Adipocyte (in vitro differentiated cells): Measurements from ENCODE around the gene DYRK1A.
A peak's percentile ranks its signal among the peaks of the same experiment; 100 is the strongest.

Source experiments
- DNase-seq: peaks from one replicate; pipeline ENCODE4 v3.0.0-alpha.2; 2015; ENCODE audit warnings: low read depth
- H3K27me3 ChIP-seq: replicated peaks from 2 replicates; pipeline ENCODE4 v1.7.0; 2013; ENCODE audit warnings: mild to moderate bottlenecking, low read length, moderate library complexity; ENCODE audit not compliant: control insufficient read depth, insufficient read depth
- H3K36me3 ChIP-seq: 2 replicates; pipeline ENCODE4 v1.7.0; 2013; ENCODE audit warnings: low read length, mild to moderate bottlenecking, moderate library complexity; ENCODE audit not compliant: control insufficient read depth, insufficient read depth, severe bottlenecking
- H3K4me1 ChIP-seq: 2 replicates; pipeline ENCODE4 v1.7.0; 2013; ENCODE audit warnings: mild to moderate bottlenecking, low read length, moderate library complexity; ENCODE audit not compliant: control insufficient read depth, insufficient read depth
- H3K4me3 ChIP-seq: 2 replicates; pipeline ENCODE4 v1.7.0; 2013; ENCODE audit warnings: mild to moderate bottlenecking, low read length, moderate library complexity
- H3K9ac ChIP-seq: 2 replicates; pipeline ENCODE4 v1.7.0; 2013; ENCODE audit warnings: mild to moderate bottlenecking, low read length, moderate library complexity
- H3K9me3 ChIP-seq: 2 replicates; pipeline ENCODE4 v1.7.0; 2013; ENCODE audit warnings: mild to moderate bottlenecking, low read length, moderate library complexity; ENCODE audit not compliant: control insufficient read depth

Gene DYRK1A

DNA sequence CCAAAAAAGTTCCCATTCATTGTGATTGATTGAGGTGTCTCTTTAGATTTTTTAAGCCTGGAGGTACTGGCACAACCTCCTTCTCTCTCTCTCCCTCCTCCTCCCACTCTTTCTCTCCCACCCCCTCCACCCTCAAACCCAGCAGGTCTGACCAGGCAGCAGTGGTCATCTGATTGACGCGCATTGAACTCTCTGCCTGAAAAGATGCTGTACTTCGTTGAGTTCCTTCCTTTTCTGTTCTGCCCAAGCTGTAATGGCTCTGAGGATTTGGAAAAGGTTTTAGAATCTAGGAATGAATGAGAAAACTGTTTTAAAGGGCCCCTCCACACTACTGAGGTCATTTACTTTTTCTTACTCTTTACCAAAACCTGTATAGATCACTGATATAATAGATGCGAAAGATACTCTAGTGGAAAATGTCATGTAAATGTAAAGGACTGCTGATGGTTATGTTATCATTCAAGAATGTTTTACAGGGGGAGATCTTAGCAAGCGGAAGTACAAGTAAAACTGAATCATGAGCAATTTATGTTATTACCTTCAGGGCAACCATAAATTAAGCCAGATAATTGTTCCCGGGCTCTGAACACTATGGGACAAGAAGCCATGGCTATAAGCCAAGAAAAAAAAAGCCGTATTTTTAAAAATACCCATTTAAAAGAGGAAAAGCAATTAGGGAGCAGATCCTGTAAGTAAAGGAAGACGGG, 25.2 kb upstream of the DYRK1A start:
- Histone ChIP-seq H3K36me3 (no peaks in the 10 kb centered on the region), H3K4me1 (peaks cover 27% of the 10 kb centered on the region), H3K9ac (no peak overlapping the region), H3K4me3 (no peak overlapping the region), H3K9me3 (no peaks in the 10 kb centered on the region), H3K27me3 (no peaks in the 10 kb centered on the region)
- peak; percentile 19 for DNase-seq

DNA sequence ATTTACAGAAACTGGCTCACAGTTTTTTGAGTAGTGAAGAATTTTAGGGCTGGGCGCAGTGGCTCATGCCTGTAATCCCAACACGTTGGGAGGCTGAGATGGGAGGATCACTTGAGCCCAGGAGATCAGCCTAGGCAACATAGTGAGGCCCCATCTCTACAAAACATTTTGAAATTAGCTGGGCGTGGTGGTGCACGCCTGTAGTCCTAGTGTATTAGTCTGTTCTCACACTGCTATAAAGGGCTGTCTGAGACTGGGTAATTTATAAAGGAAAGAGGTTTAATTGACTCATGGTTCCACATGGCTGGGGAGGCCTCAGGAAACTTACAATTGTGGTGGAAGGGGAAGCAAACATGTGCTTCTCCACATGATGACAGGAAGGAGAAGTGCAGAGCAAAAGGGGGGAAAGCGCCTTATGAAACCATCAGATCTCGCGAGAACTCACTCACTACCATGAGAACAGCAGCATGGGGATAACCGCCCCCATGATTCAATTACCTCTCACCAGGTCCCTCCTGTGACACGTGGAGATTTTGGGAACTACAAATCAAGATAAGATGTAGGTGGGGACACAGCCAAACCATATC, 24.4 kb upstream of the DYRK1A start:
- Histone ChIP-seq H3K9me3 (peaks cover 6% of the 10 kb centered on the region), H3K4me3 (no peak overlapping the region), H3K9ac (no peak overlapping the region), H3K36me3 (no peaks in the 10 kb centered on the region), H3K4me1 (peaks cover 27% of the 10 kb centered on the region), H3K27me3 (no peaks in the 10 kb centered on the region)
- no peak for DNase-seq

DNA sequence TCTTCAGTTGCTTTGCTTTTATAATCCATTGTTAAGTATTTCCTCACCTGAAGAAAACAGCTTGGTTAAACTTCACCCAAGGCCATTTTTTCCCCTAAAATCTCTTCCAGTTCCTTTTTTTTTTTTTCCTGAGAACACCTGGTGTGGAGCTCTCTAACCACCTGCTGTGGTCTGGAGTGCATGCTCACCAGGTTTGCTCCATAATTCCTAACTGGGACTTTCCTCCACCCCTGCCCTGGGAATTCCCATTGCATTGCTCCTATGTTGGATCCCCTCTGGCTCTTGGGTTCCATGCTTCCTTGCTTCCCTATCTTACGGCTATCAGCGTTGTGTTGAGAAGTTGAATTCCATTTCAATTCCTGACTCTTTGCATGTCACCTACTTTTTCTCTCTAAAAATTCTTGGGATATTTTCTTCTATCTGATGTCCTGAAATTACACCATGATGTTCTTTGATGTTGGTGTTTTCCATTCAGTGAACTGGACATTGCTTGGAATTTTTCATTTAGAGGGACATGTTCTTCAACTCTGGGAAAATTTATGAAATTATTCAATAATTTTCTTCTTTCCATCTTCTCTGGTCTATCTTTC, 19.6 kb upstream of the DYRK1A start:
- Histone ChIP-seq H3K4me1 (no peaks in the 10 kb centered on the region), H3K36me3 (no peaks in the 10 kb centered on the region), H3K27me3 (no peaks in the 10 kb centered on the region), H3K9me3 (peaks cover 42% of the 10 kb centered on the region), H3K4me3 (no peak overlapping the region), H3K9ac (no peak overlapping the region)
- DNase-seq: no peak

DNA sequence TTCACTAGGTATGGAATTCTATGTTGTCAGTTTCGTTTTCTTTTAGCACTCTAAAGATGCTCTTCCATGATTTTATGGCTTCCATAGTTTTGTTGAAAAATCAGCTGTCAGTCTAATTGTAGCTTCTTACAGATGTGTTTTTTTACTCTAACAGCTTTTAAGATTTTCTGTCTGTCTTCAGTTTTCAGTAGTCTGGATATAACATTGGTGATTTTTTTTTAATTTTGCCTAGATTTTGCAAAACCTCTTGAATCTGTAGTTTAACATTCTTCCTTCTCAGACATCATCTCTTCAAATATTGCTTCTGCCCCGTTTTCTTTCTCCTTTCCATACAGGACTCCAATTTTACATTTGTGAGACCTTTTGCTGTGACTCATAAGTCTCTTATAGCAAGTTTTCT, 17.9 kb upstream of the DYRK1A start:
- DNase-seq: peak; percentile 46
- H3K9ac ChIP-seq: no peak overlapping the region
- H3K4me3 ChIP-seq: peak overlapping the region; percentile 40
- no peaks in the 10 kb centered on the region for H3K27me3 ChIP-seq
- H3K4me1 ChIP-seq: no peaks in the 10 kb centered on the region
- H3K9me3 ChIP-seq: peaks cover 42% of the 10 kb centered on the region
- no peaks in the 10 kb centered on the region for H3K36me3 ChIP-seq

DNA sequence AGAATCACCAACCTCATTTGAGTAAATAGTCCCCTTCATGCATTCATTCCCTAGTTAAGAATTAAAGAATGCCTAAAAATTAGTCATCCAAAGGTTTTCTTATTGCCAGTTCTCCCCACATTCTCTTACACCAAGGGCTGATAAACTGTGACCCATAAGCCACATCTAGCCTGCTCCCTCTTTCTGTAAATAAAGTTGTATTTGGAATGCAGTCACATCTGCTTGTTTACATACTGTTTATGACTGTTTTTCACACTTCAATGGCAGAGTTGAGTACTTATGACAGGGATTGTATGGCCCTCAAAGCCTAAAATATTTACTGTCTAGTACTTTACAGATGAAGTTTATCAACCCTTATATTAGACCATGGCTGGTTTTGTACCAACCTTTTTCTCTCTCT, 16.1 kb upstream of the DYRK1A start:
- Histone ChIP-seq H3K9ac (no peak overlapping the region), H3K9me3 (peaks cover 42% of the 10 kb centered on the region), H3K27me3 (no peaks in the 10 kb centered on the region), H3K4me3 (no peak overlapping the region), H3K36me3 (no peaks in the 10 kb centered on the region), H3K4me1 (no peaks in the 10 kb centered on the region)
- no peak for DNase-seq

DNA sequence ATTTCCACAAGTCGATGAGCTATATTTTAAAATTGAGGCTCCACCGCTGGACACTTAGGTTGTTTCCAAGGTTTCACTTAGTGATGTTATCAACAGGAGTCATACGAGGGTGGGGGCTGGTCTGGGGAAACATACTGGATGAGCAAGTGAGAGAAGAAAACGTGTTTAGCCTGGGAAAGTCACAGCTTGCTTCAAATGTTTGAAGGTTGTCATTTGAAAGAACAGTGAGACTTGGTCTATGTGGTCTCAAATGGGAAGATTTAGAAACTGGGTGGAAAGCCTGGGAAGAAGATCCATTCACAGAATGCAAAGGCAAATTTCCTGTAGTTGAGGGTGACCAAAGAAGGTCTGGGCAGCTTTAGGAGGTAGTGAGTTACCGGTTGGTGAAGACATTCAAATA, 9.9 kb upstream of the DYRK1A start:
- peaks cover 6% of the 10 kb centered on the region for H3K4me1 ChIP-seq
- H3K27me3 ChIP-seq: no peaks in the 10 kb centered on the region
- DNase-seq: no peak
- no peaks in the 10 kb centered on the region for H3K36me3 ChIP-seq
- no peak overlapping the region for H3K9ac ChIP-seq
- no peak overlapping the region for H3K4me3 ChIP-seq
- H3K9me3 ChIP-seq: no peaks in the 10 kb centered on the region

DNA sequence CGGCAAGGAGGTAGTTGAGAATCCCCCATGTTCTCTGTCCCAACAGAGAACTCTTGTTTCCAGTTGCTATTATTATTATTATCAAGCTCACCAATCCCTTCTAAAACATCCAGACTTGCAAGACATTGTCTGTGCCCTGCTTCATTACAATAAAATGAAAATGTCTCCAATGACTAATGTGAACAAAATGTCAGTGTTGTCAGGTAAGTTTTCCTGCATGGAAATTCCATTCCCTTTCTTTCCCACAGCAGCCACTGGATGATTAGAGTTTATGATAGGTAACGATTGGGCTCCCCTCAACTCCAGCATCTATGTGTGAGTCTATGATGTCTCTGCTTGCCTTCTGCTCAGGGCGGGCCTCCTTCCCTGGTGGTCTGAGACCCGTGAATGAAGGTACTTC, 8.9 kb upstream of the DYRK1A start:
- Histone ChIP-seq H3K4me3 (no peak overlapping the region), H3K9ac (no peak overlapping the region), H3K36me3 (no peaks in the 10 kb centered on the region), H3K27me3 (no peaks in the 10 kb centered on the region), H3K4me1 (peaks cover 6% of the 10 kb centered on the region), H3K9me3 (no peaks in the 10 kb centered on the region)
- DNase-seq: no peak

DNA sequence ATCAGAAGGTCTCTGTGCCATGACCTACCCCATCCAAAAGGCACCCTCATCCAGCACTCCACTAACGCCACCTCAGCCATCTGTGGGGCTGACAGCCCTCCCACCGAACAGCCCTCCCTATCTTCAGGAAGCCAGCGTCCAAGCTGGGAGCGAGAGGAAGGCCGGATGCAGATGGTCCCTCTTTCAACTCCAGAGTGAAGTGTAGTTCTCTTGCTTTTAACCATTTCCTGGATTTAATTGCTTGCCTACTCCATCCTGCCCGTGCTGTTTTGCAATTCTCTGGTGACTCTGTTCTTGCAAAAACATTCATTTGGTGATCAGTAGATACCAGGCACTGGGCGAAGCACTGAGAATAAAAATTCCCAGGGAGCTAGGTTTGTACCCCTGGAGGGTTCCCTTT, 8.2 kb upstream of the DYRK1A start:
- Histone ChIP-seq H3K9ac (no peak overlapping the region), H3K27me3 (no peaks in the 10 kb centered on the region), H3K9me3 (no peaks in the 10 kb centered on the region), H3K36me3 (no peaks in the 10 kb centered on the region), H3K4me3 (no peak overlapping the region), H3K4me1 (peaks cover 6% of the 10 kb centered on the region)
- no peak for DNase-seq

DNA sequence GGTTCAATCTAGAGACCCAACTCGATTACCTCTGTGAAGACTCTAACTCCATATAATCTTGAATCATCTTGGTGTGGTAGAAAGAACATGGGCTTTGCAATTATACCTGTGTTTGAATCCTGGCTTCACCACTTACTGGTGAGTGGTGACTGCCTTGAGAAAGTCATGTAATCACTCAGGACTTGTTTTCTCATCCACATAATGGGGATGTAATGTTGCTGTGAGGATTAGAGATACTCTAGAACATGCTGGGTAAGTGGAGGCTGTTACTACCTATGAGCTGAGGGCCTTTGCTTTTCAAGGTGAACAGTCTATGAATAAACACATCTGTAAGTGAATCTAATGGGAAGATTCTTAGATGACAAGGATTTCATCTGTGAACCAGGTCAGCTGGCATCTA, 2.6 kb upstream of the DYRK1A start:
- Histone ChIP-seq H3K36me3 (no peaks in the 10 kb centered on the region), H3K9me3 (no peaks in the 10 kb centered on the region), H3K4me3 (no peak overlapping the region), H3K4me1 (peaks cover 17% of the 10 kb centered on the region), H3K9ac (no peak overlapping the region), H3K27me3 (no peaks in the 10 kb centered on the region)
- DNase-seq: no peak

DNA sequence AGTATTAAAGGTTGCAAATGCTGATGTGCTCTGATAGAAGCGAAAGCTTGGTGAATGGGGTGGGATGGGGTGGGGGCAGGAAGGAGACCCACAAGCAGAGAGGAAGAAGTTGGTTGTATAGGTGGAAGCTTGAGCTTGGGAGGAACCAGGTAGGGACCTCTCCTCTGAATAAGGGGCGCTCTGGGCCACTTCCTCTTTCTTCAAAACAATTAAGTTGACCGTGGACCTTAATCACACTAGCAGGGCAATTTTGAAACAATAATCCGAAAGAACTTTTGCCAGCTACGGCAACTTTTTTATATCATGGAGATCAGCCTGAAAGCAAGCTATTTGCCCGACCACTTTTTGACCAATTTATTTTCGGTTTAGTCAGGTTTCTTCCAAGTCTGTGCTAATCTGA, 1.9 kb upstream of the DYRK1A start:
- Histone ChIP-seq H3K36me3 (no peaks in the 10 kb centered on the region), H3K4me1 (peaks cover 23% of the 10 kb centered on the region), H3K9me3 (no peaks in the 10 kb centered on the region), H3K4me3 (peak overlapping the region; percentile 90), H3K27me3 (no peaks in the 10 kb centered on the region), H3K9ac (peak overlapping the region; percentile 98)
- DNase-seq: no peak

DNA sequence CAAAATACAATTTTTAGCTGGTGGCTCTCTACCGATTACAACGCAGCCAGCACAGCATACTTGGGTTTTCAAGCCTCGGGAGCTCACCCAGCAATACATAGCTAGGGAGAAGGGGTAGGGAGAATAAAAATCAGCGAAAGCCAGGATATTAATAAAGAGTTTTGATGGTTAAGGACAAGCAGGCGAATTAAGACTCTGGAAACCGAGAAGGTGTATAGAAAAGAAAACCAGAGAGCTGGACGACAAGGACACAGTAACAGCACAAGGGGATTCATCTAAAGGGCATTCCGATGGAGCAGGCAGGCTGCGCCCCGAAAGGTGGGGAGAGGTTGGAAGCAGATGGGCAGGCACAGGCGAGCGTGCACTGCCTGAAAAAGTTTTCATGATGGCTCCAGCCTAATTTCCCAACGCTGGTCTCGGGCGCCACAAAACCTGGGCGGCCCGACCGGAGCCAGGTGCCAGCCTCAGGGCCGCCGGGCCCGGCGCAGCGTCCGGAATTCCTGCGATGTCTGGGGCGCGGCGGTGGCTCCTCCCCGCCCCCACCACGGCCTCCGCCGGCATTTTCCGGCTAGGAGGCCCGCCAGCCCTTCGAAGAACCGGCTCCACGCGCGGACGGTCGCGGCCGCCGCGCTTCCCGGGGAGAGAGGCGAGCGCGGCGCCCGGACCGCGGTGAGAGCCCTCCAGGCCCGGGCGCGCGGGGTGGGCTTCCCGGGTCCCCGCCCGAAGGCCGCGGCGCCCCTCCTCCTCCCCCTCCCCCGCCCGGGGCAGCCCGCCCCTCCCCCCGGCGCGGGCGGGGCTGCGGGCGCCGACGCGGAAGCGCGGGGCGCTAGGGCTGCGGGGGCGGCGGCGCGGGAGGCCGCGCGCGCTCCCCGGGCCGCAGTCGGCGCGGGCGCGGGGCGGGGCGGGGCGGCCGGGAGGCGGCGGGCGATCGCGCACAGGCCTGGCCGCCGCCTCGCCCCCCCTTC, 774 bp upstream of the DYRK1A start:
- no peaks in the 10 kb centered on the region for H3K27me3 ChIP-seq
- DNase-seq: peak; percentile 86

More for the DNA sequence above, 774 bp upstream of the DYRK1A start:
- peak overlapping the region; percentile 90 for H3K4me3 ChIP-seq
- H3K9me3 ChIP-seq: no peaks in the 10 kb centered on the region
- peaks cover 34% of the 10 kb centered on the region for H3K4me1 ChIP-seq
- peak overlapping the region; percentile 98 for H3K9ac ChIP-seq
- H3K36me3 ChIP-seq: no peaks in the 10 kb centered on the region
